OCI-LY1 (cell line): ENCODE data around the gene TRMT44.

Experiments used
- EZH2 ChIP-seq: fragments of 200-600 bp; sonication (generic), shearing (Covaris generic); IDR thresholded peaks from 2 replicates; pipeline ENCODE4 v1.8.0; 2017; ENCODE audit warnings: borderline replicate concordance, mixed run types, mild to moderate bottlenecking, antibody characterized with exemption, low read length, moderate library complexity, mixed read lengths
- TF ChIP-seq, protein P1 (sequence below): fragments of 200-600 bp; sonication (generic), shearing (Covaris generic); IDR thresholded peaks from 2 replicates; pipeline ENCODE4 v1.5.1; 2017; ENCODE audit warnings: mild to moderate bottlenecking, antibody characterized with exemption, low read length, moderate library complexity, mixed read lengths

DNA sequence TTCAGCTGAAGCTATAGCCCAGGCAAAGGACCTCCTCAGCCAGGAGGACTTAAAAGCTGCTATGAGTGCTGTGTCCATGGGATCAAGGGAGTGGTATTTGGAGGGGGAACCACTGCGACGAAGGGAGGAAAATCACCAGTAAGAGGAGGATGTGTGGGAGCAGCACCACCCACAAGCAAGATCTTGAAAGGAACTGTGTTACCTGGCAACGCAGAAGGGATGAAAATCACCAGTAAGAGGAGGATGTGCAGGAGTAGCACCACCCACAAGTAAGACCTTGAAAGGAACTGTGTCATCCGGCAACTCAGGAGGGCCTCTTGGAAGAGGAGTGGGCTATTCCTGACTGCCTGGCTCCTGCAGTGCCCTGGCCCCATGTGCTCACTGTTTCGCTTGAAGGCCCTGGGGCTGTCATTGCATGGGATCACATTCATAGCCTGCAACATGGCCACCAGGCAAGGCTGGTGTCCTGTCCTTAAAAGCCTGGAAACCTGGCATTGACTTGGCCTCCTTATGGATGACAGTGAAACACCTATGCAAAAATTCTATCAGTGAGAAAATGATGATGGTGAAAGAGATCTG is 48.3 kb downstream of the TRMT44 start:
- TF ChIP-seq, protein P1, sequence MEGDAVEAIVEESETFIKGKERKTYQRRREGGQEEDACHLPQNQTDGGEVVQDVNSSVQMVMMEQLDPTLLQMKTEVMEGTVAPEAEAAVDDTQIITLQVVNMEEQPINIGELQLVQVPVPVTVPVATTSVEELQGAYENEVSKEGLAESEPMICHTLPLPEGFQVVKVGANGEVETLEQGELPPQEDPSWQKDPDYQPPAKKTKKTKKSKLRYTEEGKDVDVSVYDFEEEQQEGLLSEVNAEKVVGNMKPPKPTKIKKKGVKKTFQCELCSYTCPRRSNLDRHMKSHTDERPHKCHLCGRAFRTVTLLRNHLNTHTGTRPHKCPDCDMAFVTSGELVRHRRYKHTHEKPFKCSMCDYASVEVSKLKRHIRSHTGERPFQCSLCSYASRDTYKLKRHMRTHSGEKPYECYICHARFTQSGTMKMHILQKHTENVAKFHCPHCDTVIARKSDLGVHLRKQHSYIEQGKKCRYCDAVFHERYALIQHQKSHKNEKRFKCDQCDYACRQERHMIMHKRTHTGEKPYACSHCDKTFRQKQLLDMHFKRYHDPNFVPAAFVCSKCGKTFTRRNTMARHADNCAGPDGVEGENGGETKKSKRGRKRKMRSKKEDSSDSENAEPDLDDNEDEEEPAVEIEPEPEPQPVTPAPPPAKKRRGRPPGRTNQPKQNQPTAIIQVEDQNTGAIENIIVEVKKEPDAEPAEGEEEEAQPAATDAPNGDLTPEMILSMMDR: no peak
- TF ChIP-seq EZH2: no peak
